ENCODE results near the gene COL20A1. TPM values are rescaled to one million over a fixed set of nuclear protein-coding genes. Genes with fewer than 3 reads are reported as not detected.

COL20A1 gene
- total and polyA plus RNA-seq, 2 donors from 2014 or later, result 0.58 TPM; not detected in 1

DNA sequence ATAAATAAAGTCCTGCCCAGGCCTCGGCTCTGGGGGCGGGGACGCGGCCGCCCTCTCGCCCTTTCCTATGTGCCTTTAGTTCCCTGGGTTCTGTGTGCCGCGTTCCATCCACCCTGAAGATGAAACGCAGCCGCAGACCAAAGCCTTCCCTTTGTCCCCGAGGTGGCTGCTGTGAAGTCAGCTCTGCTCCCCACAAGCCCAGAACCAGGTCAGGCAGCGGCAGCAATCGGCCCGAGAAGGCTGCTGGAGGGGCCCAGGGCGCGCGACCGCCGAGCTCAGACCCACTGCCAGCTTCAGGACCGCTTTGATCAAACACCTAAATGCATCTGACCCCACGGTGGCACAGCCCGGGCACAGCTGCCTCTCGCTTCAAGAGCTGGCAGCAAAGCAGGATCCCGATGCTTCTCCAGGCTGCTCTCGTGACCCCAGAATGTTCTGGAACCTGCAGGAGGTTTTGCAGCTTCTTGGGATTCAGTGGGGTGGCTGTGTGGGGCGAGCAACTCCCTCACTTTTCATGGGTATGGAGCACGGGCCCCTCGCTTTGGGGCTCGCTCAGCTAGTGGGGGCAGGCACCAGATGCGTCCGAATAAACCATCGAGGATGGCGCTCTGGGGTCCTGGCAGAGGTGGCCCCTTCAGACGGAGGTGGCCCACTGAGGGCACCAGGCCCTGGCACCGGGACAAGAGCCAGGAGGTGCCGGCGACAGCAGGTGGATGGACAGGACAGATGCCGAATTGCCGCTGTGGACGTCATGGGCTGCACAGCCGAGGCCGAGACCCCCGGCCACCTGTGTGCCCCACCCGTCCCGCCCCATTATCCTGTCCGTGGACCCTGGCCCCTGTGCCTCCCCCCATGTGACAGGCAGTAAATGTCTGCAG, 55.2 kb downstream of the COL20A1 start:
- Histone ChIP-seq H3K27ac (ENCODE audit: low read depth in 2 of 2, low read length in 2 of 2) (no peak overlapping the region), H3K4me3 (ENCODE audit: low read length in 3 of 3) (no peak overlapping the region), H3K27me3 (ENCODE audit: control insufficient read depth, insufficient read depth, low read length) (no peaks in the 10 kb centered on the region), H3K9me3 (ENCODE audit: control insufficient read depth in 2 of 3, insufficient read depth in 1 of 3, low read length in 3 of 3) (no peaks in the 10 kb centered on the region), H3K36me3 (ENCODE audit: control insufficient read depth in 2 of 3, insufficient read depth in 3 of 3, low read length in 3 of 3) (no peaks in the 10 kb centered on the region), H3K9ac (ENCODE audit: low read length in 3 of 3) (no peak overlapping the region), H3K4me1 (ENCODE audit: control insufficient read depth in 2 of 3, insufficient read depth in 2 of 3, low read depth in 1 of 3, low read length in 3 of 3) (peaks cover 0 to 6% (median 0%) of the 10 kb centered on the region in 3 donors)
- TF ChIP-seq, protein P1, sequence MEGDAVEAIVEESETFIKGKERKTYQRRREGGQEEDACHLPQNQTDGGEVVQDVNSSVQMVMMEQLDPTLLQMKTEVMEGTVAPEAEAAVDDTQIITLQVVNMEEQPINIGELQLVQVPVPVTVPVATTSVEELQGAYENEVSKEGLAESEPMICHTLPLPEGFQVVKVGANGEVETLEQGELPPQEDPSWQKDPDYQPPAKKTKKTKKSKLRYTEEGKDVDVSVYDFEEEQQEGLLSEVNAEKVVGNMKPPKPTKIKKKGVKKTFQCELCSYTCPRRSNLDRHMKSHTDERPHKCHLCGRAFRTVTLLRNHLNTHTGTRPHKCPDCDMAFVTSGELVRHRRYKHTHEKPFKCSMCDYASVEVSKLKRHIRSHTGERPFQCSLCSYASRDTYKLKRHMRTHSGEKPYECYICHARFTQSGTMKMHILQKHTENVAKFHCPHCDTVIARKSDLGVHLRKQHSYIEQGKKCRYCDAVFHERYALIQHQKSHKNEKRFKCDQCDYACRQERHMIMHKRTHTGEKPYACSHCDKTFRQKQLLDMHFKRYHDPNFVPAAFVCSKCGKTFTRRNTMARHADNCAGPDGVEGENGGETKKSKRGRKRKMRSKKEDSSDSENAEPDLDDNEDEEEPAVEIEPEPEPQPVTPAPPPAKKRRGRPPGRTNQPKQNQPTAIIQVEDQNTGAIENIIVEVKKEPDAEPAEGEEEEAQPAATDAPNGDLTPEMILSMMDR (IDR thresholded peaks at IDR 0.05; ENCODE audit: borderline replicate concordance, extremely low read depth, insufficient read depth), result no peak
- intact Hi-C loops (cut with DNase I), result no loop called here
- DNase-seq, result peak in 1 of 5 donors; percentile 54
- no peak for FAIRE-seq

DNA sequence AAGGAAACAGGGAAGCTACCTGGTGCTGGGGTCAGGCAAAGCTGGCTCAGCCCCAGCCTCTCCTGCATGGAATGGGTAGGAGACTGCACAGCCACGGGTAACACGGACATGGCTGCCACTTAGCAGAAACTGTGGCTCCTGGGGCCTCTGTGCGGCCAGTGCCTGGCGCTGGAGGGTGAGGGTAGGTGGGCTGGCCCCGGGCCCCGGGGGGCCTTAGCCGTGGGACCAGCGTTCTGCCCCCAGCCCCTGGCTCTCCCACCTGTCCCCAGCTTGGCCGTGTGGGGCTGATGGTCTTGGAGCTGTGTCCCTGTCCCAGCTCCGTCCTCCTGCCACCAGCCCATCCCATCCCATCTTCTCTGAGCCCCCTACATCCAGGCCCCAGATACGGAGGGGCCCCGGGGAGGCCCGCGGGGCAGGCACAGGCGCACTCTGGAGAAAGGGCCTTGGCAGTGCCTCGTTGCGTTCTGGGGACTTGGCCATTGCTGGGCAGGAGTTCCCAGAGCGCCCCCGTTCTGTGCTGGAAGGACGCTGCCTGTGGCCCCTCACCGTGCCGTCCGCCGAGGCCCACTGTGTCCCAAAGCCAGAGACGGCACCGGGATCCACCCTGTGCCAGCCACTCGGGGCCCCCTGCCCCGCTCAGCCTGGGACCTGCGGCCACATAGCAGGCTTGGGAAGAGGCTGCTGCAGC, 56.0 kb downstream of the COL20A1 start:
- H3K4me3 ChIP-seq (ENCODE audit: low read length in 3 of 3), result no peak overlapping the region
- DNase-seq, result peak in 1 of 5 donors; percentile 72
- intact Hi-C loops (cut with DNase I), result no loop called here
- no peak overlapping the region for H3K27ac ChIP-seq (ENCODE audit: low read depth in 2 of 2, low read length in 2 of 2)
- no peaks in the 10 kb centered on the region for H3K36me3 ChIP-seq (ENCODE audit: control insufficient read depth in 2 of 3, insufficient read depth in 3 of 3, low read length in 3 of 3)
- FAIRE-seq, result no peak
- TF ChIP-seq, protein P1 (IDR thresholded peaks at IDR 0.05; ENCODE audit: borderline replicate concordance, extremely low read depth, insufficient read depth), result no peak
- peaks cover 0 to 6% (median 0%) of the 10 kb centered on the region in 3 donors for H3K4me1 ChIP-seq (ENCODE audit: control insufficient read depth in 2 of 3, insufficient read depth in 2 of 3, low read depth in 1 of 3, low read length in 3 of 3)
- H3K9me3 ChIP-seq (ENCODE audit: control insufficient read depth in 2 of 3, insufficient read depth in 1 of 3, low read length in 3 of 3), result no peaks in the 10 kb centered on the region
- H3K9ac ChIP-seq (ENCODE audit: low read length in 3 of 3), result no peak overlapping the region
- H3K27me3 ChIP-seq (ENCODE audit: control insufficient read depth, insufficient read depth, low read length), result no peaks in the 10 kb centered on the region

DNA sequence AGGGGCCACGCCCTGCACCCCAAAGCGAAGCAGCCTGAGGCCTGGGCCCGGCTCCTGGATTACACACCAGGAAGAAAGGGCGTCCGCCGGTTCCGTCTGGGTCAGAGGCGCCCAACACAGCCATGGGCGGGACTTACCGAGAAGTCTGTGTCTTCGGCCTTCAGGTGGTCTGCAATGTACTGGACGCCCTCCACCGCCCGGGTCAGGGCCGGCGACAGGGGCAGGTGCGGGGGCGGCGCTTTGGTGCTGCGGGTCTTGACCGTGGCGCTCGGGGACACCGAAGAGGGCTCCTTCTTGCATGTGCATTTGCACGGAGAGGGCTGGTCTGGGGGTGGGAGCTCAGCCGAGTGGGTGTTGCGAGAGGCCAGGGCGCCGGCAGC, 56.5 kb downstream of the COL20A1 start:
- H3K9ac ChIP-seq (ENCODE audit: low read length in 3 of 3), result no peak overlapping the region
- H3K27ac ChIP-seq (ENCODE audit: low read depth in 2 of 2, low read length in 2 of 2), result no peak overlapping the region
- no peaks in the 10 kb centered on the region for H3K27me3 ChIP-seq (ENCODE audit: control insufficient read depth, insufficient read depth, low read length)
- no peaks in the 10 kb centered on the region for H3K9me3 ChIP-seq (ENCODE audit: control insufficient read depth in 2 of 3, insufficient read depth in 1 of 3, low read length in 3 of 3)
- peaks cover 0 to 6% (median 0%) of the 10 kb centered on the region in 3 donors for H3K4me1 ChIP-seq (ENCODE audit: control insufficient read depth in 2 of 3, insufficient read depth in 2 of 3, low read depth in 1 of 3, low read length in 3 of 3)
- FAIRE-seq (no peak), DNase-seq (peak in 1 of 5 donors; percentile 79)
- no peaks in the 10 kb centered on the region for H3K36me3 ChIP-seq (ENCODE audit: control insufficient read depth in 2 of 3, insufficient read depth in 3 of 3, low read length in 3 of 3)
- no peak overlapping the region for H3K4me3 ChIP-seq (ENCODE audit: low read length in 3 of 3)
- intact Hi-C loops (cut with DNase I), result no loop called here
- TF ChIP-seq, protein P1 (IDR thresholded peaks at IDR 0.05; ENCODE audit: borderline replicate concordance, extremely low read depth, insufficient read depth), result no peak
